Osteocyte (in vitro differentiated cells): Measurements from ENCODE around the gene PTPRD. TPM values are rescaled to one million over a fixed set of nuclear protein-coding genes. Genes with fewer than 3 reads are reported as not detected.
A peak's percentile ranks its signal among the peaks of the same experiment; 100 is the strongest.

Experiments used
- DNase-seq: peaks from one replicate; pipeline ENCODE4 v3.0.0; 2021; ENCODE audit warnings: mixed read lengths; ENCODE audit not compliant: unreplicated experiment; ENCODE audit errors: extremely low spot score
- H3K27ac Mint-ChIP-seq: one replicate; pipeline ENCODE4 v1.8.0; 2021; ENCODE audit warnings: mild to moderate bottlenecking, mixed read lengths; ENCODE audit not compliant: unreplicated experiment
- H3K27me3 Mint-ChIP-seq: one replicate; pipeline ENCODE4 v1.8.0; 2021; ENCODE audit warnings: mixed read lengths; ENCODE audit not compliant: unreplicated experiment
- H3K36me3 Mint-ChIP-seq: one replicate; pipeline ENCODE4 v1.8.0; 2021; ENCODE audit warnings: mixed read lengths; ENCODE audit not compliant: unreplicated experiment
- H3K4me1 Mint-ChIP-seq: one replicate; pipeline ENCODE4 v1.8.0; 2021; ENCODE audit warnings: mixed read lengths; ENCODE audit not compliant: unreplicated experiment
- H3K4me3 Mint-ChIP-seq: one replicate; pipeline ENCODE4 v1.8.0; 2021; ENCODE audit warnings: mild to moderate bottlenecking, moderate library complexity, mixed read lengths; ENCODE audit not compliant: unreplicated experiment
- H3K9me3 Mint-ChIP-seq: one replicate; pipeline ENCODE4 v1.8.0; 2021; ENCODE audit warnings: mixed read lengths; ENCODE audit not compliant: unreplicated experiment
- total RNA-seq: library from RNA; stranded (reverse); gene quantifications from 2 replicates; pipeline ENCODE4 v1.2.1, GENCODE V29; 2021
- TF ChIP-seq, protein P1 (sequence below): fragments of 200-600 bp; sonication (generic); IDR thresholded peaks from 2 replicates; pipeline ENCODE4 v1.5.0; 2021; ENCODE audit warnings: antibody characterized with exemption, mild to moderate bottlenecking, moderate library complexity

The PTPRD gene
- total RNA-seq, 1 donor from 2014 or later = 5.4 TPM

DNA sequence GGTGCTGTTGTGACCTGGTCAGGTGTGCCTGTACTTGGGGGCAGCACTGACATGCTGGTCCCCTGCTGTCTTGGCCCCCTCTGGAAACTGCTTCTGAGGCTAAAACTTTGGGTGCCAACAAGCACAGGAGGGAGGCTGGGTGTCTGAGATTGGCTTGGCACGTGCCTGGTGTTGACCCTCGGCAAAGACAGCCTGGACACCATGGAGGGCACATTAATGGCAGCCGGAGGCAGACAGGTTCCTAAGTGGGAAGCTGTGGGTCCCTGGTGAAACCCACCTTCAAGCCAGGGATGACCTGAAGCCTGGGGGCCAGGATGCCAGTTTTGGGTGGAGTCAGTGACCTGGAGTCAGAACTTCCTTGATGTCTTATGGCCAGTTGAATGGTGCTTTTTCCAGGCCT is 894.1 kb downstream of the PTPRD start:
- H3K4me1 Mint-ChIP-seq = peaks cover 5% of the 10 kb centered on the region
- H3K27ac Mint-ChIP-seq = no peak overlapping the region
- no peak overlapping the region for H3K4me3 Mint-ChIP-seq
- H3K36me3 Mint-ChIP-seq = peaks cover 2% of the 10 kb centered on the region
- H3K27me3 Mint-ChIP-seq = no peaks in the 10 kb centered on the region
- DNase-seq = no peak
- TF ChIP-seq, protein P1, sequence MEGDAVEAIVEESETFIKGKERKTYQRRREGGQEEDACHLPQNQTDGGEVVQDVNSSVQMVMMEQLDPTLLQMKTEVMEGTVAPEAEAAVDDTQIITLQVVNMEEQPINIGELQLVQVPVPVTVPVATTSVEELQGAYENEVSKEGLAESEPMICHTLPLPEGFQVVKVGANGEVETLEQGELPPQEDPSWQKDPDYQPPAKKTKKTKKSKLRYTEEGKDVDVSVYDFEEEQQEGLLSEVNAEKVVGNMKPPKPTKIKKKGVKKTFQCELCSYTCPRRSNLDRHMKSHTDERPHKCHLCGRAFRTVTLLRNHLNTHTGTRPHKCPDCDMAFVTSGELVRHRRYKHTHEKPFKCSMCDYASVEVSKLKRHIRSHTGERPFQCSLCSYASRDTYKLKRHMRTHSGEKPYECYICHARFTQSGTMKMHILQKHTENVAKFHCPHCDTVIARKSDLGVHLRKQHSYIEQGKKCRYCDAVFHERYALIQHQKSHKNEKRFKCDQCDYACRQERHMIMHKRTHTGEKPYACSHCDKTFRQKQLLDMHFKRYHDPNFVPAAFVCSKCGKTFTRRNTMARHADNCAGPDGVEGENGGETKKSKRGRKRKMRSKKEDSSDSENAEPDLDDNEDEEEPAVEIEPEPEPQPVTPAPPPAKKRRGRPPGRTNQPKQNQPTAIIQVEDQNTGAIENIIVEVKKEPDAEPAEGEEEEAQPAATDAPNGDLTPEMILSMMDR = no peak
- peaks cover 10% of the 10 kb centered on the region for H3K9me3 Mint-ChIP-seq

DNA sequence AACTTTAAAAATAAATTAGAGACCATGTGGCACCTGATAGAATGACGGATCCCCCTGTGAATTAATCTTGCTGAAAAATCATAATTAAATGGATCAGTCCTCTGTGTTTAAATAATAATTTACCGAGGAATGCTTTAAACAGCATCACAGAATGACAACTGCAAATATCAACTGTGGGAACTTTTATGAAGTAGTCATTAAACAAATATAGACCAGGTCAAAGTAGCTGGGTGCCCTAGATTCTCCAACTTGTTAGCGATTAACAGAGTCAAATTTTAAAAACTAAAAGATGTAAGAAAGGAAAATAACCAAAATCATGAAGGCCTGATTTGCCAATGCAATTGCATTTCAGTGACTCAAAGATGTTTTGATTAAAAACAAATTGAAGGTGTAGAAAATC is 933.4 kb downstream of the PTPRD start:
- TF ChIP-seq, protein P1 = no peak
- Mint-ChIP-seq H3K4me1 (peaks cover 30% of the 10 kb centered on the region), H3K27me3 (no peaks in the 10 kb centered on the region), H3K4me3 (no peak overlapping the region), H3K9me3 (no peaks in the 10 kb centered on the region), H3K36me3 (no peaks in the 10 kb centered on the region), H3K27ac (peak overlapping the region; percentile 73)
- DNase-seq = no peak

DNA sequence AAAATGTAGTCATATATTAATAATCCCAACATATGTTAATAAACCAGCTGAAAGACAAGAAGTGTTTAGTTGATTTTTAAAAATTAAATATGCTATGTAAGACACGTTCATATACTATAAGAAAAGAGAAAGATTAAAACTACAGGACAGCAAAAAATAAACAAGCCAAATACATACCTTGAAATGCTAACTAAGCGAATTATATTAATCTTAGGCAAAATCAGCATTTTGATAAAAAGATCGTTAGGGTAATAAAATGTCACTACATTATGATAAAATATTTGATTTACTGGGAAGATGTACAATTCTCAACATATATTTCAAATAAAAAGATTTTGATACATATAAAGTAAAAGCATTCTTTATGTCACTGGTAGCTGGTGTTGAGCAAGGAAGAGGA is 938.3 kb downstream of the PTPRD start:
- TF ChIP-seq, protein P1 = no peak
- H3K27ac Mint-ChIP-seq = no peak overlapping the region
- no peak overlapping the region for H3K4me3 Mint-ChIP-seq
- no peaks in the 10 kb centered on the region for H3K9me3 Mint-ChIP-seq
- DNase-seq = no peak
- no peaks in the 10 kb centered on the region for H3K27me3 Mint-ChIP-seq
- no peaks in the 10 kb centered on the region for H3K36me3 Mint-ChIP-seq
- H3K4me1 Mint-ChIP-seq = peaks cover 10% of the 10 kb centered on the region

DNA sequence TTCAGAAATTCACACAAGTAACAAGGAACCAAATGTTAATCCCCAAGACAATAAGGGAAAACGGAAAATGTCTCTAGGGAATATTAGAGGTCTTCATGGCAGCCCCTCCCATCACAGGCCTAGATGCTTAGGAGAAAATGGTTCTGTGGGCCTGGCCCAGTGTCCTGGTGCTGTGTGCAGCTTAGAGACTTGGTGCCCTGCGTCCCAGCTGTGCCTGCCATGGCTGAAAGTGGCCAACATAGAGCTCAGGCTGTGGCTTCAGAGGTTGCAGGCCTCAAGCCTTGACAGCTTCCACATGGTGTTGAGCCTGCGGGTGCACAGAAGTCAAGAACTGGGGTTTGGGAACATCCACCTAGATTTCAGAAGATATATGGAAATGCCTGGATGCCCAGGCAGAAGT is 942.3 kb downstream of the PTPRD start:
- Mint-ChIP-seq H3K27me3 (no peaks in the 10 kb centered on the region), H3K4me3 (no peak overlapping the region), H3K4me1 (no peaks in the 10 kb centered on the region), H3K9me3 (no peaks in the 10 kb centered on the region), H3K27ac (no peak overlapping the region), H3K36me3 (no peaks in the 10 kb centered on the region)
- no peak for DNase-seq
- TF ChIP-seq, protein P1 = no peak

DNA sequence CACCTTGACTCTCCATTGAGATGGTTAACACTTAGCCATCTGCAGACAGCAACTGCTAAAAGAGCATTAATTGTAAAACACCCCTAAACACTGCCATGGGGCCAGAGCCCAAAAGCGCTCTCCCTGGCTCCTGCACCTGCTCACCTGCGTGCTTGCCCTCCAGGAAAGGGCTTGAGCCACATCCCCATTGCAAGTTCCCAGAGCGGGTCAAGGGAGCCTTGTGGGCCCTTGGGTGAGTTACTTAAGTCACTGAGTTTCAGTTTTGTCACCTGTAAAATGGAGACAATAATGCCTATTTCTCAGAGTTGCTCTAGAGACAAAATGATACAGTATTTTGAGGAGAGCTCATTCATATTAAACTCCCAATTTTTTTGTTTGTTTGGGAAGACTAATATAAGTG is 967.8 kb downstream of the PTPRD start:
- TF ChIP-seq, protein P1 = no peak

More for the DNA sequence above, 967.8 kb downstream of the PTPRD start:
- no peak overlapping the region for H3K4me3 Mint-ChIP-seq
- peaks cover 47% of the 10 kb centered on the region for H3K4me1 Mint-ChIP-seq
- peaks cover 4% of the 10 kb centered on the region for H3K9me3 Mint-ChIP-seq
- DNase-seq = no peak
- H3K27me3 Mint-ChIP-seq = no peaks in the 10 kb centered on the region
- H3K27ac Mint-ChIP-seq = no peak overlapping the region
- no peaks in the 10 kb centered on the region for H3K36me3 Mint-ChIP-seq
